ENCODE measurements around the gene PCDHB2.
"Not testable (repeated sequence)": the region's sequence is repeated elsewhere in the genome, so short reads cannot be mapped to it uniquely, and the experiment has no call there.

DNA sequence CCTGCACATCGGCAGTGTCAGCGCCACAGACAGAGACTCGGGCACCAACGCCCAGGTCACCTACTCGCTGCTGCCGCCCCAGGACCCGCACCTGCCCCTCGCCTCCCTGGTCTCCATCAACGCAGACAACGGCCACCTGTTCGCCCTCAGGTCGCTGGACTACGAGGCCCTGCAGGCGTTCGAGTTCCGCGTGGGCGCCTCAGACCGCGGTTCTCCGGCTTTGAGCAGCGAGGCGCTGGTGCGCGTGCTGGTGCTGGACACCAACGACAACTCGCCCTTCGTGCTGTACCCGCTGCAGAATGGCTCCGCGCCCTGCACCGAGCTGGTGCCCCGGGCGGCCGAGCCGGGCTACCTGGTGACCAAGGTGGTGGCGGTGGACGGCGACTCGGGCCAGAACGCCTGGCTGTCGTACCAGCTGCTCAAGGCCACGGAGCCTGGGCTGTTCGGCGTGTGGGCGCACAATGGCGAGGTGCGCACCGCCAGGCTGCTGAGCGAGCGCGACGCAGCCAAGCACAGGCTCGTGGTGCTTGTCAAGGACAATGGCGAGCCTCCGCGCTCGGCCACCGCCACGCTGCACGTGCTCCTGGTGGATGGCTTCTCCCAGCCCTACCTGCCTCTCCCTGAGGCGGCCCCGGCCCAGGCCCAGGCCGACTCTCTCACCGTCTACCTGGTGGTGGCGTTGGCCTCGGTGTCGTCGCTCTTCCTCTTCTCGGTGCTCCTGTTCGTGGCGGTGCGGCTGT is 29.2 kb downstream of the PCDHB2 start:
- TF ChIP-seq, protein P1, sequence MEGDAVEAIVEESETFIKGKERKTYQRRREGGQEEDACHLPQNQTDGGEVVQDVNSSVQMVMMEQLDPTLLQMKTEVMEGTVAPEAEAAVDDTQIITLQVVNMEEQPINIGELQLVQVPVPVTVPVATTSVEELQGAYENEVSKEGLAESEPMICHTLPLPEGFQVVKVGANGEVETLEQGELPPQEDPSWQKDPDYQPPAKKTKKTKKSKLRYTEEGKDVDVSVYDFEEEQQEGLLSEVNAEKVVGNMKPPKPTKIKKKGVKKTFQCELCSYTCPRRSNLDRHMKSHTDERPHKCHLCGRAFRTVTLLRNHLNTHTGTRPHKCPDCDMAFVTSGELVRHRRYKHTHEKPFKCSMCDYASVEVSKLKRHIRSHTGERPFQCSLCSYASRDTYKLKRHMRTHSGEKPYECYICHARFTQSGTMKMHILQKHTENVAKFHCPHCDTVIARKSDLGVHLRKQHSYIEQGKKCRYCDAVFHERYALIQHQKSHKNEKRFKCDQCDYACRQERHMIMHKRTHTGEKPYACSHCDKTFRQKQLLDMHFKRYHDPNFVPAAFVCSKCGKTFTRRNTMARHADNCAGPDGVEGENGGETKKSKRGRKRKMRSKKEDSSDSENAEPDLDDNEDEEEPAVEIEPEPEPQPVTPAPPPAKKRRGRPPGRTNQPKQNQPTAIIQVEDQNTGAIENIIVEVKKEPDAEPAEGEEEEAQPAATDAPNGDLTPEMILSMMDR (conservative IDR thresholded peaks at IDR 0.05; ENCODE audit: low read depth, low read length): not testable (repeated sequence)
- not testable (repeated sequence) for TF ChIP-seq EZH2 (IDR thresholded peaks at IDR 0.05; ENCODE audit: borderline replicate concordance, low read depth, low read length, poor library complexity, severe bottlenecking)

All from A673 (cell line).